Hepatocyte (in vitro differentiated cells): ENCODE results near the gene EXOC3L4.

Experiments used
- CTCF ChIP-seq: fragments of 200-600 bp; sonication (generic); IDR thresholded peaks from 2 replicates; pipeline ENCODE4 v1.5.1; 2016; ENCODE audit warnings: antibody characterized with exemption, mild to moderate bottlenecking; ENCODE audit not compliant: poor library complexity
- EZH2phosphoT487 ChIP-seq: fragments of 200-600 bp; sonication (generic); IDR thresholded peaks from one replicate; pipeline ENCODE4 v1.6.1; 2018; ENCODE audit warnings: antibody characterized with exemption, mild to moderate bottlenecking, low read depth, moderate library complexity; ENCODE audit not compliant: unreplicated experiment, severe bottlenecking

GRCh38 chr14:103064436-103064835 lies 30.1 kb upstream of the EXOC3L4 start:
- no peak for TF ChIP-seq CTCF
- no peak for TF ChIP-seq EZH2phosphoT487
